ENCODE measurements around the gene BTBD7.
A peak's percentile ranks its signal among the peaks of the same experiment; 100 is the strongest.

The BTBD7 gene

DNA sequence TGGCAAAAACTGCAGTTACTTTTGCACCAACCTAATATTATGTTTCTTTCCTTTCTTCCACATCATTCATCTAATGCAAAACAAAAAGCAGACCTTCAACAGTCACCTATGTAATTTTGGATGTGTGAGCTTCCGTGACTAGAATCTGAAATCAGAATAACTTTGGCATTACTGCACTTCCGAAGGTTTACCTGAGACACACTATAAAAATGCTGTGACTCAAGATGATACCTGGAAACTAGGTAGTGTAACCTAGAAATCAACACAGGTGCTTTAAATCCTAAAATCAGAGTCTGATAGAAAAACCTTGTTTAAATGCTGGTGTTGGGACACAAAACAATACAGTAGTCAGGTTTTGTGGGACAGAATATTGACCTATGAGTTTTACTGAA, 2.2 kb downstream of the BTBD7 start:
- DNase-seq = no peak

DNA sequence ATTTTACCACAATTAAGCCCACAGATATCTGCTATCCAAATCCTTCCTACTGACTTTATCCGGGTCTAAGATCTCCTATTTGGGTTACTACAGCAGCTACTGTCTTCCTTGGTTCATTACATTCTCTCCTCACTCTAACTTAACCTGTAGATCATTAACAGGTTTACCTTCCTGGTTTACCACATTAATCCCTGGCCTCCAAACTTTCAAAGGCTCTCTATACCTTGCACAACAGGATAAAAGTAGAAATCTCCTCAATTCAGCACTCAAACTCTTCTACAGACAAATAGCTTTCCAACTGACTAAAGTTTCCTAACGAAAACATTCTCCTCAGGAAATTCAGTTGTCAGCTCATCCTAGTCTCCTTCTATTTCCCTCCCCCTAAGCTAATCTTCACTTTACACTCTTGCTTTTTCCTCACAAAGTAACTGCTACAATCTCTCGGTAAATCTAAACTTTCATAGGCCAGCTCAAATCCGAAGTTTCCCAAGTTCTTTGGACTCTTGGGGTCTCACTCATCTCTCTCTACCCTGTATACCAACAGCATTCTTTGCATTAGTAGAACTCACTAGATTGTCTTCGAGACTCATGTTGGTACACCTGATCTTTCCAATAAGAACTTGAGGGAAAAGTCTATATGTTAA, 2.7 kb downstream of the BTBD7 start:
- no peak for DNase-seq

DNA sequence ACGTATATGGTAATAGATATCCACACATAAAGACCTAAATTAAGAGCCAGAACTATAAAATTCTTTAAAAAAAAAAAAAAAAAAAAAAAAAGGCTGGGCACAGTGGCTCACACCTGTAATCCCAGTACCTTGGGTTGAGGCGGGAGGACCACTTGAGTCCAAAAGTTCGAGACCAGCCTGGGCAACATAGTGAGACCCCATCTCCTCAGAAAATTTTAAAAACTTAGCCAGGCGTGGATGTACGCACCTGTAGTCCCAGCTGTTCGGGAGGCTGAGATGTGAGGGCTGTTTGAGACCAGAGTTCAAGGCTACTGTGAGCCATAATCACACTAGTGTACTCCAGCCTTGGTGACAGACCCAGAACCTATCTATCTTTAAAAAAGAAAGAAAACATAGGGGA, 4.3 kb downstream of the BTBD7 start:
- no peak for DNase-seq

DNA sequence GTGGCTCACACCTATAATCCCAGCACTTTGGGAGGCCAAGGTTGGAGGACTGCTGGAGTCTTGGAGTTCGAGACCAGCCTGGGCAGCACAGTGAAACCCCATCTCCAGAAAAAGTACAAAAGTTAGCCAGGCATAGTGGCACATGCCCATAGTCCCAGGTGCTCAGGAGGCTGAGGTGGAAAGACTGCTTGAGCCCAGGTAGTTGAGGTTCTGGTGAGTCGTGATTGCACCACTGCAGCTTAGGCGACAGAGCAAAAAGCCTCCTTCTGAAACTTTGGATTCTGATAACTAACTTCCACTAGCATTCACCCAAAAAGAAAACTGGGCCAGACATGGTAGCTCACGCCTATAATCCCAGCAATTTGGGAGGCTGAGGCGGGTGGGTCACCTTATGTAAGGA, 6.6 kb downstream of the BTBD7 start:
- DNase-seq = no peak

DNA sequence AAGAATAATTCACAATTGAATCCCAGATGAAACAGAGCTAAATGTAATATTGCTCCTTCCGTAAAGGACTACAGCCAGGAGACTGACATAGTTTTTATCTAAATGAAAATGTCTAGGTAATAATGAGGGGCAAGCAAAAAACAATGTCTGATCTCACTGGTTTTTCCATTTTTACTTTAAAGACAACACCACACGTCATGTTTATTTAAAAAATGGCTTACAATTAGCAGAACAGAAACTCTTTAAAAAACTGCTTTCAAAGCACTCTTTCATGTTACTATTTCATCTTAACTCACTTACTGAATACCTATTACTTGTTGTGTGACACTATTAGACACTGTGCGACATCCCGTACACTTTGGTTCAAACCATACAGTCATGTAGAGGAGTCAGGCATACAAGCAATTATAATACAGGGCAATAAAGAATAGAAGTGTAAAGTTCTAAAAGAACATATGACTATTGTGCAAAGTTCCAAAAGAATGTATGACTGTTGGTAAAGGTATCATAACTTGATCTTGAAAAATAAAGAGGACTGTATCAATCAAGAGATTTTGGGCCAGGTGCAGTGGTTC, 9.1 kb downstream of the BTBD7 start:
- no peak for DNase-seq

DNA sequence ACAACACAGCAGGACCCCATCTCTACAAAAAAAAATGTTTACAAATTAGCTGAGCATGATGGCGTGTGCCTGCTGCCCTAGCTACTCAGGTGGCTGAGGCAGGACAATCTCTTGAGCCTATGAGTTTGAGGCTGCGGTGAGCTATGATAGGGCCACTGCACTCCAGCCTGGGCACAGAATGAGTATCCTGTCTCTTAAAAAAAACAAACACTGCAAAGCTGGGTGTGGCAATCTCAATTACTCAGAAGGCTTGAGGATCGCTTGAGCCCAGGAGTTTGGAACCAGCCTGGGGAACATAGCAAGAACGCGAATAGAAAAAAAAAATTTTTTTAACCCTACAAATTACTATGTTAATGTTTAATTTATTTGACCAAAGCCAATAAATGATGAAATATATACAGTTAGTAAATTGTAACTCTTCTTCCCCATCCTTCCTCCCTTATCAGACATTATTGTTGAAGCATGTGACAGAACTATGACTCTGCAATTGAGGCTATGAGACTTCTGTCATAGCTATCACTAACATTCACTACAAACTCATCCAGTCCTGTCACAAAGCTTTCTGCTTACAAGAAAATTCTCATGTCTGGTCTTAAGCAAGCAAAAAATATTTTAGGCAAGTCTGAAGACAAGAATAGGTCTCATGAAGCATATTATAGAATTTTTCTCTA, 9.8 kb downstream of the BTBD7 start:
- no peak for DNase-seq

DNA sequence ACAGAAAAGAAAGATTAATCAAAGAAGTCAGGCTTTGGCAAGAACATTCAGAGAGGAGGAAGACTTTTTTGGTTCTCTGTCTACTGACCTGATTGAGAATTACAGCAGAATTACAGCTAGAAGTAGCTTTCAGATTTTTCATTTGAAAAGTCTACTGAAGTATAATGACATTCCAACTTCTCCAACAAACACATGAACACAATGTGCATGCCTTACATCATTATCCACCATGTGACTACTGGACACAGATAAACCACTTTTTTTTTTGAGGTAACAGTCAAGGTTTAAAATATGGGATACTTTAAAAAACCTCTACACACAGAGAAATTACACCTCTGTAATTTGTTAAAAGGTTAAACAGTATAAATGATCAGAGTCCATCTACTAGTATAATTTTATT, 12.3 kb downstream of the BTBD7 start:
- DNase-seq = no peak

DNA sequence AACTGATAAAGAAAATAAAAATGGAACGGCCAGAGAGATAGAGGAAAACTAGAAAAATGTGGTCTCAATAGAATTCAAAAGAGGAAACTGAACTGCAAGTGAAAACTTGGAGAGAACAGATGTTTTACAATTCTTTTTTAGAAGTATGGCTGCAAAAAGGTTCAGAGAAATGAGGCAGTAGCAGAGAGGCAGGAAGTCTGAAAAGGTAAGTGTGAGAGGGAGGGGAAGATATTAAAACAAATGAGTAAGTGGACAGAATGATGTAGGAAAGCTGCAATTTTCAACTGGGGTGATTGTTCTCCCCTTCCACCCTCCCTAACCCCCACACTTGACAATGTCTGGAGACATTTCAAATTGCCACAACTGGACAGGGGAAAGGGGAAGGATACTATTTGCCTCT, 12.9 kb downstream of the BTBD7 start:
- no peak for DNase-seq

DNA sequence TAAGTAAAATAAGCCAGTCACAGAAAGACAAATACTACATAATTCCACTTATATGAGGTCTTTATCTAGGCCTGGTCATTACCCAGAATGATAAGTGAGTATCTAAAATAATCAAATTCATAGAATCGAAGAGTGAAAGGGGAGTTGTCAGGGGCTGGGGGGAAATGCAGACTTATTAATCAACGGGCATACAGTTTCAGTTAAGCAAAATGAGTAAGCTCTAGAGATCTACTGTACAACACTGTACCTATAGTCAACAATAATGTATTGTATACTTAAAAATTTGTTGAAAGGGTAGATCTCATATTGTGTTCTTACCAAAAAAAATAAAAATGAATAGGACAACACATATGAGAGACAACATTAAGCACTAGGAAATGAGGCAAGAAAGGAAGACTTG, 13.3 kb downstream of the BTBD7 start:
- no peak for DNase-seq

DNA sequence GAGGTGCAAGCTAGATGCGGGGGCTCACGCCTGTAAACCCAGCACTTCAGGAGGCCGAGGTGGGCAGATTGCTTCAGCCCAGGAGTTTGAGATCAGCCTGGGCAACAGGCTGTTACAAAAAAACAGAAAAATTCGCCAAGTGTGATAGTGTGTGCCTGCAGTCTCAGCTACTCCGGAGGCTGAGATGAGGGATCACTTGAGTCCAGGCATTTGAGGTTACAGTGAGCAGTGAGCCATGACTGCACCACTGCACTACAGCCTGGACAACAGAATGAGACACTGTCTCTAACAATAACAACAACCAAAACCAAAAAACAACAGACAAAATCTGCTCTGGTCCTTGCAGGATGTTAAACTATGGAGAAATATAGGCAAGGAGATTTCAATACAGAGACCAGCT, 13.9 kb downstream of the BTBD7 start:
- DNase-seq = no peak

DNA sequence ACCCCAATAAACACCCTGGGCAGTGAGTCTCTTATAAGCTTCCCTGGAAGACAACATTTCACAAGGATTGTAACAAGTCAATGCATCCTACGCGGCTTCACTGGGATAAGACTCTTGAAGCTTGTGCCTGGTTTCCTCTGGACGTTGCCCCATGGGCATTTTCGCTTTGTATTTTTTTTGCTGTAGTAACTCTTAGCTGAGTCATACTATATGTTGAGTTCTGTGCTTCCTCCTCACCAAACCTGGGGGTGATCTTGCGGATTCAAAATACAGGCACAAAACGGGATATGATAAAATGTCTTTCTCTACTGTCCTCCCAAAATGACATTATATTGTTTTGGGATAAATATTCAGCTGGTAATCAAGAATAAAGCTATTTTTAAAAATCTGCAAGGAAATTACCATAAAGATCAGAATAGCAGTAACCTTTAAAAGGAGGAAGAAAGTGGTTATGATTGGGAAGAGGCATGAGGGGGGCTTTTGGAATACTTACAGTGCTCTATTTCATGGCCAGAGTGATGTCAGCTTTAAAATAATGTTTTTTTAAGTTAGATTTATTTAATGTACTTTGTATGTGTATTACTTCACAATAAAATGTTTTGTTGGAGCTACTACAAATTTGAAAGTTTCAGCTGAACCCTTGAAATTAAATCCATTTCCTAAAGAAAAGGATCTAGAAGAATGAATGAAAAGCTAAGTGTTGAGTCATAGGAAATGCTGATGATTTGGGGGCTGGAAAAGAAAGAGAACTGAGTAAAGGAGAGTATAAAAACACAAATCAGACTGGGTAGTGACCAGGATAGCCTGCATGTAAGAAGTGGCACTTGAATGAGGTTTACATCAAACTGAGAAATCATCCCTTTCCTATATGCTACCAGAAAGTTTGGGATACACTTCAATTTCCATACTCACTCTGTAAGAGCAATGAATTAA, 14.7 kb downstream of the BTBD7 start:
- DNase-seq = peak; percentile 45

DNA sequence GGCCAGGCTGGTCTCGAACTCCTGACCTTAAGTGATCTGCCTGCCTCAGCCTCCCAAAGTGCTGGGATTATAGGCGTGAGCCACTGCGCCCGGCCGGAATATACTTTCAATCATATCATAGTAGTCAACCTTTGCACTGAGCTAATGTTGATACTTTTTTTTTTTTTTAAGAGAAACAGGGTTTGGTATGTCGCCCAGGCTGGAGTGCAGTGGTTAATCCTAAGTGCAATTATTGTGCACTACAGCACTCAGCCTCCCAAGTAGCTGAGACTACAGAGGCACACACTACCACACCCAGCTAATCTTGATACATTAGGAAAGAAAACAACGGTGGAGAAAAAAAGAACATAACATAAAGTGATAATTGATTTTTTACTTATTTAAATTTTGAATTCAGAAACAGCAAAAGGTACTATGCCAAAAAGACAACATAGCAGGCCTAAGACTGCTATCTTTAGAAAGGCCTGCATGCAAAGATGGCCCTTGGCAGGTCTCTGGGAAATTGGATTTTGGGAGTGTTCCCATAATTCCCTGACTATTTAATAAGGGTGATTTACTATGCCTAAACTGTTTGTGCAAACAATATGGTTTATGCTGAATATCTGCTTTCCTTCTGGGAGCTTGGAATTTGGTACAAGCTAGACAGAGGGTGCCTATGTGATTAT, 15.5 kb downstream of the BTBD7 start:
- DNase-seq = no peak

DNA sequence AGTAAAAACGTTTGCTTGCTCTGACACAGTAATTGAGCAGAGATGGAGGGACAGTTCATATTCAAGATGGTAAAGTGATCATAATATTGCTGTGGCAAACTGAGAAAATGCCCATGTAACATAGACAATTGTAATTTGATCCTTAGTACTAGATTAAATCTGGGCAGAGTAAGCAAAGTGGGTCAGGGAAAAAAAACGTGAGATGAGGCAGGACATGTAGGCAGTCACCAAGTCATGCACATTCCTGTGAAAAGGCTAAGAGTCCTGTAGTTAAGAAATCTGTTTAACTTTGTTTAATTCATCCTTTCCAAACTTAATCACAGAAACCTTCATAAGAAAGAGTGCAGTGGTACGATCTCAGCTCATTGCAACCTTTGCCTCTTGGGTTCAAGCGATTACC, 16.1 kb downstream of the BTBD7 start:
- no peak for DNase-seq

DNA sequence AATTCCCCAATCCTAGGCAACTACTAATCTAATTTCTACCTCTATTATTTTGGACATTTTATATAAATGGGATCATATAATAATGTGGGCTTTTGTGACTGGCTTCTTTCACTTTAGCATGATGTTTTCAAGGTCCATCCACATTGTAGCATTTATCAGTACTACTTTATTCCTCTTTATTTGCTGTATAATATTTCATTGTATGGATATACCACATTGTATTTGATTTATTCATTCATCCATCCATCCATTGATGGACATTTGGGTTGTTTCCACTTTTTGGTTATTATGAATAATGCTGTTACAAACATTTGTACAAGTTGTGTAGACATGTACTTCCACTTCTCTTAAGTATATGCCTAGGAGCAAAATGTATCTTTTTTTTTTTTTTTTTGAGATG, 17.3 kb downstream of the BTBD7 start:
- DNase-seq = no peak

DNA sequence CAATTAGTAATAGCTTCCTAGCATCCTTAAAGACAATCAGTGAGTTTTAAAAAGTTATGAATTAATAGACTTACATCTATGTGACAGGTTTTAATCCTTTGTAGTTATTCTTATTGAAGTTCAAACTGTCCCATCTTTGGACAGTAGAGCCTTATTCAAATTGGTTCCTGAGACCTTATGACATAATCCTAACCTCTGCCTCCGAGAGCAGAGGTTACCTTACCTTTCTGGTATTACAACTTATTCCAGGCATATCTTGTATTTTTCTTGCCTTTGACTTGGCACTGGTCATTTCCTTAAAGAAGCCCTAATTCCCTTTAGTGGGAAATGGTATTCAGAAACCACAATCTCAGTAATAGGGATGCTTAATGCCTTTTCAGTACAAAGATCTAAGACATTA, 21.8 kb downstream of the BTBD7 start:
- DNase-seq = no peak

DNA sequence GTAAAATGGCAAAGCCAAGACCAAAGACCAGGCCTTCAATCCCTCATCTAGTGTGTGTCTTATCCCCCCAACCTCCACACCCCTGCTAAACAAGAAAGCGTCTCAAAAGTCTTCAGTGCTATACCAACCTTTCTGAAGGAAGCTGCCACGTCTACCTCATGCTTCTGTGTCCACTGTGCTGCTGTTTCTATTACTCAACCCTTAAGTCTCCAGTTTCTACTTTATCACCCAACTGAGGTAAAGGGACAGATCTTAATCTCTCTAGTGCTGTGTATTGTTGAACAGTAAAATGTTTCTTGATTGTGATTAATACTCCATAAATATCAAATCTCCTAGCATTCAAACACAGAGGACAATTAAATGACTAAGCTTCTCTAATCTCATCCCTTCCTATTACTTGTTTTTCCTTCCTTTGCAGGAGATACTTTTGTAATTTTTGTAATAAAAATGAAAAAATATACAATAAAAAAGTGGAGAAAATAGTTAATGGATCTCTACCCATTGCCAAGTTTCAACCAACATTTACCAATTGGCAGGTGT, 23.3 kb downstream of the BTBD7 start:
- no peak for DNase-seq

DNA sequence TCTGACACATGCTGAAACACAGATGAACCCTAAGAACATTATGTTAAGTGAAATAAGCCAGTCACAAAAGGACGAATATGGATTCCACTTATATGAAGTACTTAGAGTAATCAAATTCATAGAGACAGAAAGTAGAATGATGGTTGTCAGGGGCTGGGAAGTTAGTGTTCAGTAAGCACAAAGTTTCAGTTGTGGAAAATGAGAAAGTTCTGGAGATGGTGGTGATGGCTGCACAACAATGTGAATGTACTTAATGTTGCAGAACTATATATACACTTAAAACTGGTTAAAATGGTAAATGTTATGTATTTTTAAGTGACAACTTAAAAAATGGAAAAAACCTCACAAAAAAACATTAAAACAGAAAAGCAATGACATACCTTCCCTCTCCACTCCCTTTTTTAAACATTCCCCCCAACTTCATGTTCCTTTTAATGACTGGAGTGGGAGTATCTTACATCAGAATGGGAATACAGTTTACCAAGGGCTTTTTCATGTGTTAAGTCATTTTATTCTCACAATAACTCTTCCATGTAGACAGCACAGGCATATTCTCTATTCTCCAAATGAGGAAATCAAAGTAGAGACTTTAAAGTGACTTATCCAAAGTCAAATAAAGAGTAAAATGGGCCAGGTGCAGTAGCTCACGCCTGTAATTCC, 24.0 kb downstream of the BTBD7 start:
- no peak for DNase-seq

DNA sequence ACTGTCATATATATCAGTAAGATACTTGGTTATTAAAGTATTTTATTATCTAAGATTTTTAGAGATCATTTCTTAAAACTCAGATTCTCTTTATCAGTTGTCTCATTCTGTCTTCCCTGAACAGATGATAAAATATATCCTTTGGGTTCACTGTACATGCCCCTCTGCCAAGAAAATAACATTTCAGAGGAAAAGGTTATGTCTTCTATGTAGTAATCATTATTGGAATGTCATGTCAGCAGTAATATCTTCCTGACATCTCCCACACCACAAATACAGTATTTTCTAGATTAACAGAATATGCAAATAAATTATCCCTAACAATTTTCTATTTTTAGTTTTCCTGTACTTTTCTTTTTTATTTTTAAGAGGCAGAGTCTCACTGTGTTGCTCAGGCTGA, 26.0 kb downstream of the BTBD7 start:
- no peak for DNase-seq

DNA sequence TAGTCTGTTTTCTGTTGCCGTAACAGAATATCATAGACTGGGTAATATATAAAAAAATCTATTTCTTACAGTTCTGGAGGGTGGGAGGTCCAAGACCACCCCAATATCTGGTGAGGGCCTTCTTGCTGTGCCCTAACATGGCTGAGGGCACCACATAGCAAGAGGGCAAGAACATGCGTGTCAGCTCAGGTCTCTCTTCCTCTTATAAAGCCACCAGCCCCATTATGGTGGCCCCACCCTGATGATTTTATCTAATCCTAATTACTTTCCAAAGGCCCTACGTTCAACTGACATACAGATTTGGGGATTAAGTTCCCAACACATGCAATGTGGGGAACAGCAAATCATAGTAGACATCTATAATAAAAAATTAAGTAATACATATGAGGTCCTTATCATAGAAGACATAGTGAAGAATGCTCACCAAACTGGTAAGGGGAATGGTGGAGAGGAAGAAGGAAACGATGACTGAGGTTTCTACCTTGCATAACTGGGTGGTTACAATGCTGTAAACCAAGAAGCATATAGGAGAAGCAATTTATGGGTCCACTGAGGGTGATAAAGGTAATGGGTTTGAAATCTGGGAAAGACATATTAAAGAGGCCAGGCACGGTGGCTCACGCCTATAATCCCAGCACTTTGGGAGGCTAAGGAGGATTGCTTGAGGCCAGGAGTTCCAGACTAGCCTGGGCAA, 27.0 kb downstream of the BTBD7 start:
- no peak for DNase-seq

DNA sequence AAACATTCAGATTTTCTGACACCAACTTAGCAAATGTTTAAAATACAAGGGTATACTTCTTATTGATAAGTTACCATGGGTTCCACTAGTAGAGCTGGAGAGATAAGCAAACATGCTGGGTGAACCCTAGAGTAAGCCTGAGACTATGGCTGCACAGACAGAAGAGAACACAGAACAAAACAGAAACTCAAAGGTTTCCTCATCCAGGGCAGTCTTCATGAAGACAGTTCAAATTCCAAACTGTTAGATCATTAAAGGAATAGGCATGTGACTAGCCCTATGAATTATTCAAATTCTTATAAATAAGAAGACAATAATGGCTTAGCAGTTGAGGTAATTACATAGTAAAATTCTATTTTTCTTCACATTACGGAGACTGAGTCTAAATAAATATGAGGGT, 28.1 kb downstream of the BTBD7 start:
- peak; percentile 33 for DNase-seq

DNA sequence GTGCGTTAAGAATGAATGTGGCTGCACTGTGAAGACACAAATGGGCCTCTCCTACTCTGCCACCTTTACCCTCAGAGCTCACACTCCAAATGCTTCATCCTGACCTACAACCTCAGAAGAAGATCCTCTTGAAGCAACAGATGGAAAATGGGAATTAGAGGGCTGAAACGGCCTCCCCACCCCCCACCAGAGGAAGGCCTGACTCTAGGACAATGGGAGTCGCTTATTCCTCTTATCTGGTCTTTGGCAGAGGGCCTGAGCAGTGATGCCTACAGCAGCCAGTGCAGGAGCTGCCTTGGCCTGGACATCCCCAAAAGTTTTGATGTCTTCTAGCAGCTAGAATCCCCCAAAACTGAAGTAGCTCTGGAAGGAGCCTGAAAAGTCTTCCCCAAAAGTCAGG, 29.2 kb downstream of the BTBD7 start:
- no peak for DNase-seq
